HG03039 (cell line): Measurements from ENCODE around the gene SLC44A1.
"Not testable (repeated sequence)": the region's sequence is repeated elsewhere in the genome, so short reads cannot be mapped to it uniquely, and the experiment has no call there.

Experiments used
- ATAC-seq: cut with Tn5 transposase; IDR thresholded peaks from one replicate; pipeline ENCODE4 v1.9.1; 2021; ENCODE audit warnings: mild to moderate bottlenecking, moderate library complexity; ENCODE audit not compliant: unreplicated experiment

SLC44A1 gene

GRCh38 chr9:105242062-105242461 is 2.4 kb upstream of the SLC44A1 start:
- ATAC-seq, result no peak

DNA sequence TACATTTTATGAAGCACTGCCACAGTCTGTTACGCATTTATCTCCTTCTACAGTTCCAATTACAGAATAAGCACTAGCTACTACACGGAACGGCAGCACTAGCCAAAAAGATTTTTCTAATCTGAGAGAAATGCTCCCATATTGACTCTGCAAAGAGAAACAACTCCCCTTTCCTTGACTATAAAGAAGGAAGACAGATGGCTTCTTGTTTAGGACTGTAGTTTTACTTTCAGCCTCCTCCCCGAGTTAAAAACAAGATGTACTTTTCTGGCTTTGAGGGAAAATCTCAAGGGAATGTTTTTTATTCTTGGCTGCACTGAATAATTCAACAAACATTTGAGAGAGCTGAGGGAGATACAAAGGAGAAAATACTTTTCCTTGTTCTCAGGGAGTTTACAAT is 1.9 kb upstream of the SLC44A1 start:
- no peak for ATAC-seq

GRCh38 chr9:105243015-105243686 is 1.3 kb upstream of the SLC44A1 start:
- no peak for ATAC-seq

GRCh38 chr9:105244734-105245028 is 230 bp downstream of the SLC44A1 start:
- ATAC-seq, result peak; percentile 49

GRCh38 chr9:105245029-105245890 is 809 bp downstream of the SLC44A1 start:
- peak; percentile 9 for ATAC-seq

DNA sequence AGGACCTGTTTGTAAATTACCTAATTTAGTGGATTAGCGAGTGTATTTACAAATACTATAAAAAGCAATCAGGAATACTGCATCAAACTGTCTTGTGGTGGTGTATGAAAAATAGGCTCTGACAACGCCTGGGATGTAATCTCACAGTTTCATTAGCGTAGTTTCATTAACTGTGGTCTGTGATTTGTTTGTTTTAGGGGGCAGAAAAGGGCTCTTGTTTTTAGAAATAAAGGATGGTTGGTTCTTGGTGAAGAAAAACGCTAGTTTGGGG is 1.4 kb downstream of the SLC44A1 start:
- no peak for ATAC-seq

GRCh38 chr9:105246656-105247173 is 2.3 kb downstream of the SLC44A1 start:
- ATAC-seq, result no peak

- no peak for ATAC-seq
Measured at GRCh38 chr9:105248691-105249090, 4.2 kb downstream of the SLC44A1 start.

DNA sequence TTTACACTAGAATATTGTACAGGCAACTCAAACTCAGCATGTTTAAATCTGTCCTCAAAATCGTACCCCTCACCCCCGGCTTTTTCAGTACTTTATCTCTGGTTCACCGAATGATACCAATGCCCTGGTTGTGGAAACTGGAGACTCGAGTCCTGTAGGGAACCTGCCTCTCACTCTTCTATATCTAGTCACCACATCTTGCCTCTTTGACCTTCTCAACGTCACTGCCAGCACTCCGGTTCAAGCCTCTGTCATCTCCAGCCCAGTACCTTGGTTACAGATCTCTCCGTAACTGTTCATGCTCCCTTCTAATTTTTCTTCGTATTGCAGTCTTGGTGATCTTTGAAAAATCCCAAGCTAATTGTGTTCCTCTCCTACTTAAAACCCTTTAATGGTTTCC is 6.7 kb downstream of the SLC44A1 start:
- ATAC-seq, result no peak

DNA sequence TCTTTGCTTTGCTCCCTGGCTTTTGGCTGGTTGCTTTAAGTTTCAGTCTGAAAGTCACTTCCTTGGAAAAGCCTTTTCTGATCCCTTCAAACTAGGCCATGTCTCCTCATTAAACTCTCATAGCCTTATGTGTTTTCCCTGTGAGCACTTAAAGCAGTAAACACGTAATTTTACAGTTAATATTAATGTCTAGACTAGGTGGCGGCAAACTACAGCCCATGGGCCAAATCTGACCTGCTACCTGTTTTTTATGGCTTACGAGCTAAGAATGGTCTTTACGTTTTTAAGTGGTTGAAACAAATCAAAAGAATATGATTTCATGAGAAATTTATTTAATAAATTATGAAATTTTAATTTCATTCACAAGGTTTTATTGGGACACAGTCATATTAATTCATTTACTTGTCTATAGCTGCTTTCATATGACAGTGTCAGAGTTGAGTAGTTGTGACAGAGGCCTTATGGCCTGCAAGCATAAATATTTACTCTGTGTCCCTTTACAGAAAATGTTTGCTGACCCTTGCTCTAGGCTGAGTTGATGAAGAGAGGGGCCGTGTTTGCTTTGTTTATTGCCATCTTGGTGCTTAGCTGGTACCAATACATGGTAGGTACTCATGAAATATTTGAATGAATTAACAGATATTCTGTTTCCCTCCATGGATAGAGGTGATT is 7.4 kb downstream of the SLC44A1 start:
- ATAC-seq, result no peak

- no peak for ATAC-seq
Measured at GRCh38 chr9:105252405-105252756, 7.9 kb downstream of the SLC44A1 start.

- ATAC-seq, result no peak
Measured at GRCh38 chr9:105254226-105254625, 9.8 kb downstream of the SLC44A1 start.

DNA sequence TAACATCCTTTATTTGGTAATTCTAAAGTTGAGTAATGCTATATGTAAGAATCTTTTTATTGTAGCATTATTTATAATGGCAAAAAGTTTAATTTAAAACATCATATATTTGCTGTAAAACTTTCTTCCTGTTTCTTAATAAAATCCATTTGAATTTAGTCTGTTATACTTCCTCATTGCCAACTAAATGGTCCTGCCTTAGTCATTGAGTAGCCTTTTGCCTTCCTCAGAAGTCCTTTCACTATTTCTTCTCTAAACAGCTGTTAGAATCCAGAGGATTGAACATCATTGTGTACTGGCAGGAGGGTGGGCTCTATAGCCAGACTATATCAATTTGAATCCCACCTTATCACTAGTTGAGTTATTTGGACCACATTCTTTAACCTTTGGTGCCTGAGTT is 11.0 kb downstream of the SLC44A1 start:
- ATAC-seq, result no peak

DNA sequence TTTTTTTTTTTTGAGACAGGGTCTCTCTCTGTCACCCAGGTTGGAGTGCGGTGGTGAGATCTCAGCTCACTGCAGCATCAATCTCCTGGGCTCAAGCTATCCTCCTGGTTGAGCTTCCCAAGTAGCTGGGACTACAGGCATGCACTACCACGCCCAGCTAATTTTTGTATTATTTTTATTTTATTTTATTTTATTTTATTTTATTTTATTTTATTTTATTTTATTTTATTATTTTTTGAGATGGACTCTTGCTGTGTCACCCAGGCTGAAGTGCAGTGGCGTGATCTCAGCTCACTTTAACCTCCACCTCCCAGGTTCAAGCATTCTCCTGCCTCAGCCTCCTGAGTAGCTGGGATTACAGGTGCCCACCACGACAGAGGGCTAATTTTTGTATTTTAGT is 12.1 kb downstream of the SLC44A1 start:
- ATAC-seq, result not testable (repeated sequence)

DNA sequence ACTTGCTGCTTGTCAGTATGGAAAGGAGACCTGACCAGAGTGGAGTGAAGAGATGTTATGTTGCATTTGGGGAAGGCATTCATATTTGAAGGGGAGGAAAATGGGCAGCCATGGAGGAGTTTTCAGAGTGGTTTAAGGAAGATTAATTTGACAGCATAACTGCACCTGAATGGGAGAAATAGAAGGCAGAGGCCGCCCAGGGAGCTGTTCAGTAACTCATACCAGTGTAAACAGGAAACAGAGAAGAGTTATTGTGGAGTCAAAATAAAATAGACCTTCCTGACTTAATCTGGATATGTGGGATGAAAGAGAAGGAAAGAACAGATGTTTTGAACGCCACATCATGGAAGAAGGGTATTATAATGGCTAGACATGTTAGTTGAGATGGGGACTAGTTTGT is 13.4 kb downstream of the SLC44A1 start:
- ATAC-seq, result no peak

- ATAC-seq, result no peak
Measured at GRCh38 chr9:105258225-105258737, 13.8 kb downstream of the SLC44A1 start.

GRCh38 chr9:105259274-105259673 is 14.8 kb downstream of the SLC44A1 start:
- ATAC-seq, result no peak

DNA sequence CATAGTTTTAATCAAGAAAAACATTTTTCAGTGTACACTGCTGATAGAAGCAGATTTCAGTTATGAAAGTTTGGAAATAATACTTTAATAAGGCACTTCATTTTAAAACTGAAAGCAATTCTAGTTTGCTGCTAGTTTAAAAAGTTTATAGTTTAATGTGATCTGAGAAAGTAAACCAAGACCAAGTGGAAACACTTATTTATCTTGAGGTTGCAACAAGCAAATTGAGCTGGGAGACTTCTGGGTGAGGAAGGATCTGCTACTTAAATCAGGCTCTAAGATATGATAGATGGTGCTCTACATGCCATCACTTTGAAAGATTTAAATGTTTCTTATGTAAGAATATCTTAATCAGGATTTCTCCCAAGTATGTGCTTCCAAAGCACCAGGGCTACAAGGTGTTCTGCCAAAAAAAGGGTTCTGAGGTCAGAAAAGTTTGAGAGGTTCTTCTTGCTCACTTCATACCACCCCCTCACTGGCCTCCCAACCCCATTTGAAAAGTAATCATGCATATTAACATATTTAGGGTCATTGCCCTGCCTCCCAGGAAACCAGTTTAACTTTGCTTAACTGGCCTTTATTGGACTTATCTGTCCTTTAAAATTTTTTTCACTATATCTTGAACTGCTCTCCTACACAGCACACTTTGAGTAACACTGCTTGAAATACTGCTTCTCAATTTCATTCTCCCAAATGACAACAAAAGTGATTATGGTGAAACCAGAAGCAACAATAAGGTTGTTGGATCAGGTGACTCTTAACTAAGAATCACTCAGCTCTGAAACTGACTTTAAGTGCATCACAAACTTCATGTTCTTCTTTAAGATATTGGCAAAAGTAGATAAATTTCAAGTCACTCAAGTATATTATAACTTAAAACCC is 15.5 kb downstream of the SLC44A1 start:
- ATAC-seq, result no peak

DNA sequence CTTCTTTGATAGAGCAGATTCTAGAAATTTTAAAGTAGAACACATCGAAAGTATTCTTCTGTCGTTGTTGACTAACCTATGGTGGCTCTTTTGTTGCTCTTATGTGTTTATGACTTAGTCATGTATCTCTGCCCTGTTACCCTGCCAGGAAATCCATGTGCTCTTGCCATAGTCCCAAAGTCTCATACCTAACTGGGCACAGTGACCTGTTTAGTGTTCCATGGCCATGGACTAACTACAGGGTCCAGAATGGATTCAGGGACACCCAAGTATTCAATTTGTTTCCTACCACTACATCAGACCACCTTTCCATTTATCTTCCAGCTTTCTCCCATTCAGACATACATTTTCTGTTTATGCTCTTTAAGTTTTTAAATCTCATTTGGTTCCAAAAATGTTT is 18.0 kb downstream of the SLC44A1 start:
- ATAC-seq, result no peak

GRCh38 chr9:105264380-105264779 is 19.9 kb downstream of the SLC44A1 start:
- ATAC-seq, result no peak

DNA sequence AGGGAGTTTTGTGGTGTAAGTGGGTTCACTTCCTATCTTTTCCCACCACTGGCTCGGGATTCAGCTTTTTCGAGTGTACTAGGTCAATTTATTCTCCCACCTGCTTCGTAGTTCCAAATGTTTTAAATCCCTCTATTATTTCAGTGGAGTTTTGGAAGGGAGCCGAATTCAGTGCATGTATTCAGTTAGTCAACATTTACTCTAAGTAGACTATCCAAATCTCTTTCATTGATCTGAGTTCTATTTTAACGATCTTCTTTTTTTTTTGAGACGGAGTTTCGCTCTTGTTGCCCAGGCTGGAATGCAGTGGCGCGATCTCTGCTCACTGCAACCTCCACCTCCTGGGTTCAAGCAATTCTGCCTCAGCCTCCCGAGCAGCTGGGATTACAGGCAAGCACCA is 23.8 kb downstream of the SLC44A1 start:
- ATAC-seq, result not testable (repeated sequence)
